ENCODE data around the gene SLC4A5.

- no peak for TF ChIP-seq POLR2A (IDR thresholded peaks at IDR 0.05)
- TF ChIP-seq CTCF (IDR thresholded peaks at IDR 0.05), result no peak
- TF ChIP-seq EP300 (IDR thresholded peaks at IDR 0.05), result no peak
Measured at GRCh38 chr2:74307720-74308119, 35.5 kb downstream of the SLC4A5 start.
